C4-2B (cell line): ENCODE measurements around the gene ISY1.

Experiments
- ZFX ChIP-seq: fragments of 450-650 bp; IDR thresholded peaks from 2 replicates; pipeline ENCODE4 v1.6.1; 2017
- TF ChIP-seq, protein P1 (sequence below): fragments of 450-650 bp; conservative IDR thresholded peaks from 2 replicates; pipeline ENCODE4 v1.5.1; 2017; ENCODE audit warnings: mild to moderate bottlenecking

DNA sequence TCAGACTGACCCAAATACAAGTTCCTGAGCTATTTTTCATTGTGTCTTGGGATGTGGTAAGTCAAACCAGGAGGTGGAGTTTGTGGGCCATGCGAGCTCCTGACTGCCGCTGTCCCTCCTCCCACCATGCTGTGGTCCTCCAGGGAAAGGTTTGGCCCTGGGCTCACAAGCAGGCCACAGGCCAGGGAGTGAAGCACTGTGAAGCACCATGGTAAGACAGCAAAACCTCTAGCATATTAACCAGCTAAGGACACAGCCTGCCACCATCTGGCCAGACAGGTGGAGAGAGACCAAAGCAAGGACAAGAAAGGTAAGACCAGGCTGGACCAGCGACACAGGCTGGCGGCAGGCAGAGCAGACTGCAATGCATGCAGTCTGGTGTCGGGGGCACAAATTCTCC is 54.5 kb downstream of the ISY1 start:
- TF ChIP-seq, protein P1, sequence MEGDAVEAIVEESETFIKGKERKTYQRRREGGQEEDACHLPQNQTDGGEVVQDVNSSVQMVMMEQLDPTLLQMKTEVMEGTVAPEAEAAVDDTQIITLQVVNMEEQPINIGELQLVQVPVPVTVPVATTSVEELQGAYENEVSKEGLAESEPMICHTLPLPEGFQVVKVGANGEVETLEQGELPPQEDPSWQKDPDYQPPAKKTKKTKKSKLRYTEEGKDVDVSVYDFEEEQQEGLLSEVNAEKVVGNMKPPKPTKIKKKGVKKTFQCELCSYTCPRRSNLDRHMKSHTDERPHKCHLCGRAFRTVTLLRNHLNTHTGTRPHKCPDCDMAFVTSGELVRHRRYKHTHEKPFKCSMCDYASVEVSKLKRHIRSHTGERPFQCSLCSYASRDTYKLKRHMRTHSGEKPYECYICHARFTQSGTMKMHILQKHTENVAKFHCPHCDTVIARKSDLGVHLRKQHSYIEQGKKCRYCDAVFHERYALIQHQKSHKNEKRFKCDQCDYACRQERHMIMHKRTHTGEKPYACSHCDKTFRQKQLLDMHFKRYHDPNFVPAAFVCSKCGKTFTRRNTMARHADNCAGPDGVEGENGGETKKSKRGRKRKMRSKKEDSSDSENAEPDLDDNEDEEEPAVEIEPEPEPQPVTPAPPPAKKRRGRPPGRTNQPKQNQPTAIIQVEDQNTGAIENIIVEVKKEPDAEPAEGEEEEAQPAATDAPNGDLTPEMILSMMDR: no peak; the same call in 1 of the 2 replicates
- no peak for TF ChIP-seq ZFX
